DND-41 (cell line): ENCODE results near the gene FAM174C.

ENCODE experiments used
- ATAC-seq: fragments of 200-7000 bp; cut with Tn5 transposase; 3 replicates; pipeline ENCODE4 v1.9.1; 2021; ENCODE audit warnings: low read depth; ENCODE audit not compliant: insufficient read depth
- DNase-seq: peaks from one replicate; pipeline ENCODE4 v3.0.0-alpha.2; 2020
- H2AFZ ChIP-seq: 2 replicates; pipeline ENCODE4 v1.6.0; 2012; ENCODE audit warnings: low read depth, low read length
- H3K27ac ChIP-seq: 2 replicates; pipeline ENCODE4 v1.5.1; 2012; ENCODE audit warnings: low read length, inconsistent platforms
- H3K27me3 ChIP-seq: fragments of 200-600 bp; sonication (generic); 2 replicates; pipeline ENCODE4 v1.6.0; 2012; ENCODE audit warnings: low read length, mild to moderate bottlenecking, inconsistent platforms; ENCODE audit not compliant: insufficient read depth, poor library complexity
- H3K36me3 ChIP-seq: 2 replicates; pipeline ENCODE4 v1.5.1; 2012; ENCODE audit warnings: low read length, inconsistent platforms; ENCODE audit not compliant: insufficient read depth
- H3K4me1 ChIP-seq: 2 replicates; pipeline ENCODE4 v1.5.1; 2012; ENCODE audit warnings: mild to moderate bottlenecking, low read length; ENCODE audit not compliant: insufficient read depth
- H3K4me2 ChIP-seq: 2 replicates; pipeline ENCODE4 v1.6.0; 2012; ENCODE audit warnings: mild to moderate bottlenecking, moderate library complexity, low read length, inconsistent platforms; ENCODE audit not compliant: insufficient read depth
- H3K4me3 ChIP-seq, 2 experiments: fragments of 200-600 bp in 1 of 2; shearing (Covaris generic) in 1 of 2; 2 replicates each; pipeline ENCODE4 v1.5.1; 2012 to 2016; ENCODE audit warnings: inconsistent platforms in 2 of 2, low read length in 2 of 2, mild to moderate bottlenecking in 2 of 2, low read depth in 1 of 2, moderate library complexity in 1 of 2
- H3K79me2 ChIP-seq: 2 replicates; pipeline ENCODE4 v1.6.0; 2012; ENCODE audit warnings: low read length, inconsistent platforms; ENCODE audit not compliant: insufficient read depth
- H3K9ac ChIP-seq: 2 replicates; pipeline ENCODE4 v1.6.0; 2012; ENCODE audit warnings: low read depth, mild to moderate bottlenecking, inconsistent platforms, low read length, moderate library complexity
- H3K9me3 ChIP-seq: 2 replicates; pipeline ENCODE4 v1.5.1; 2012; ENCODE audit warnings: low read length, moderate library complexity, mild to moderate bottlenecking, inconsistent platforms; ENCODE audit not compliant: insufficient read depth, severe bottlenecking
- H4K20me1 ChIP-seq: 2 replicates; pipeline ENCODE4 v1.6.0; 2012; ENCODE audit warnings: low read length; ENCODE audit not compliant: insufficient read depth
- CTCF ChIP-seq: IDR thresholded peaks from 2 replicates; pipeline ENCODE4 v1.5.1; 2012; ENCODE audit warnings: borderline replicate concordance, low read length, moderate library complexity, mild to moderate bottlenecking; ENCODE audit not compliant: poor library complexity, severe bottlenecking; ENCODE audit errors: extremely low read depth
- EZH2 ChIP-seq: IDR thresholded peaks from 3 replicates; pipeline ENCODE4 v1.6.1; 2012; ENCODE audit warnings: borderline replicate concordance, low read depth, mild to moderate bottlenecking, moderate library complexity, low read length, inconsistent platforms; ENCODE audit not compliant: severe bottlenecking

FAM174C gene

GRCh38 chr19:1286487-1287353 is 11.4 kb downstream of the FAM174C start:
- H3K79me2 ChIP-seq = no peaks in the 10 kb centered on the region
- DNase-seq (no peak), ATAC-seq (no peak)
- no peak overlapping the region for H3K27ac ChIP-seq
- H3K4me2 ChIP-seq = no peak overlapping the region
- H3K27me3 ChIP-seq = no peaks in the 10 kb centered on the region
- no peak for TF ChIP-seq CTCF
- no peak for TF ChIP-seq EZH2
- no peak overlapping the region for H3K9ac ChIP-seq
- H3K36me3 ChIP-seq = no peaks in the 10 kb centered on the region
- no peaks in the 10 kb centered on the region for H3K4me1 ChIP-seq
- H3K9me3 ChIP-seq = no peaks in the 10 kb centered on the region
- no peak overlapping the region for H3K4me3 ChIP-seq
- peaks cover 3% of the 10 kb centered on the region; the same call in 1 of the 2 replicates for H4K20me1 ChIP-seq
- H2AFZ ChIP-seq = no peak overlapping the region

GRCh38 chr19:1287354-1288225 is 12.3 kb downstream of the FAM174C start:
- no peaks in the 10 kb centered on the region for H3K9me3 ChIP-seq
- H3K27me3 ChIP-seq = no peaks in the 10 kb centered on the region
- no peak overlapping the region for H3K4me3 ChIP-seq
- no peak for TF ChIP-seq EZH2
- TF ChIP-seq CTCF = no peak
- no peaks in the 10 kb centered on the region for H3K79me2 ChIP-seq
- H4K20me1 ChIP-seq = peaks cover 3% of the 10 kb centered on the region; the same call in 1 of the 2 replicates
- H2AFZ ChIP-seq = no peak overlapping the region
- no peak overlapping the region for H3K4me2 ChIP-seq
- ATAC-seq (no peak), DNase-seq (no peak)
- no peaks in the 10 kb centered on the region for H3K36me3 ChIP-seq
- no peak overlapping the region for H3K27ac ChIP-seq
- H3K4me1 ChIP-seq = no peaks in the 10 kb centered on the region
- H3K9ac ChIP-seq = no peak overlapping the region

- no peak for TF ChIP-seq EZH2
- no peak for TF ChIP-seq CTCF
- H3K36me3 ChIP-seq = no peaks in the 10 kb centered on the region
- no peaks in the 10 kb centered on the region for H3K27me3 ChIP-seq
- no peak overlapping the region for H3K4me2 ChIP-seq
- DNase-seq = no peak
- H3K4me1 ChIP-seq = no peaks in the 10 kb centered on the region
- H4K20me1 ChIP-seq = peaks cover 3% of the 10 kb centered on the region; the same call in 1 of the 2 replicates
- no peaks in the 10 kb centered on the region for H3K9me3 ChIP-seq
- no peak for ATAC-seq
- H3K79me2 ChIP-seq = no peaks in the 10 kb centered on the region
- no peak overlapping the region for H3K27ac ChIP-seq
- H2AFZ ChIP-seq = no peak overlapping the region
- no peak overlapping the region for H3K9ac ChIP-seq
- H3K4me3 ChIP-seq = no peak overlapping the region
These were observed 12.9 kb downstream of the FAM174C start for GRCh38 chr19:1288226-1288612.
